Activated naive CD8-positive, alpha-beta T cell treated with anti-CD3 and anti-CD28 coated beads, Interleukin-2, amount 50 U/mL, for 16 hours (primary cell): ENCODE results near the gene ALDH3A2.

Source experiments
- DNase-seq: peaks from one replicate; pipeline ENCODE4 v3.0.0-alpha.2; 2020; ENCODE audit warnings: low read depth, low spot score

ALDH3A2 gene

GRCh38 chr17:19714542-19715411 lies 66.2 kb downstream of the ALDH3A2 start:
- DNase-seq: no peak

GRCh38 chr17:19716108-19717030 lies 67.8 kb downstream of the ALDH3A2 start, which contains the start of gene SLC47A2:
Gene SLC47A2, minus strand, starts transcription at chr17:19716584. Its CDS starts 29 bp downstream, at chr17:19716555.
- DNase-seq: no peak

- no peak for DNase-seq
Observed at GRCh38 chr17:19717031-19717360, 68.4 kb downstream of the ALDH3A2 start.

- no peak for DNase-seq
Observed at GRCh38 chr17:19717411-19717908, 68.9 kb downstream of the ALDH3A2 start.

- DNase-seq: no peak
Observed at GRCh38 chr17:19718041-19718612, 69.6 kb downstream of the ALDH3A2 start.

- DNase-seq: no peak
Observed at GRCh38 chr17:19718613-19719354, 70.2 kb downstream of the ALDH3A2 start.

GRCh38 chr17:19719355-19720209 lies 71.0 kb downstream of the ALDH3A2 start:
- DNase-seq: no peak

GRCh38 chr17:19720210-19720475 lies 71.6 kb downstream of the ALDH3A2 start:
- no peak for DNase-seq

- DNase-seq: no peak
Observed at GRCh38 chr17:19720631-19721426, 72.3 kb downstream of the ALDH3A2 start.

GRCh38 chr17:19723964-19724363 lies 75.4 kb downstream of the ALDH3A2 start:
- no peak for DNase-seq

GRCh38 chr17:19724501-19725420 lies 76.2 kb downstream of the ALDH3A2 start:
- DNase-seq: no peak

GRCh38 chr17:19725486-19725885 lies 76.9 kb downstream of the ALDH3A2 start:
- no peak for DNase-seq

GRCh38 chr17:19726631-19727376 lies 78.3 kb downstream of the ALDH3A2 start:
- no peak for DNase-seq
